Cardiac septum (tissue), 1 donor: Measurements from ENCODE around the gene TMPRSS11E. TPM values are rescaled to one million over a fixed set of nuclear protein-coding genes. Genes with fewer than 3 reads are reported as not detected.
"Not testable (repeated sequence)": the region's sequence is repeated elsewhere in the genome, so short reads cannot be mapped to it uniquely, and the experiment has no call there.

ENCODE experiments used
- DNase-seq: peaks from one replicate; pipeline ENCODE4 v3.0.0-alpha.2; 2020; ENCODE audit warnings: low spot score
- intact Hi-C: fragments of 100-400 bp; cut with DNase I; formaldehyde crosslinking; loops from one replicate; pipeline ENCODE4 v1.14.0; 2022
- total RNA-seq: library from RNA; stranded (reverse); fragmentation: NEBNext Ultra II Directional; extraction: Animal tissue kit (Norgen Biotek cat#: 25700); gene quantifications from one replicate; pipeline ENCODE4 v1.2.1, GENCODE V29; 2021
- donor health status: DM: no; HTN: no; CAD: no.

Gene TMPRSS11E
- total RNA-seq, 1 donor from 2014 or later = not detected

GRCh38 chr4:68522232-68522631 lies 75.0 kb downstream of the TMPRSS11E start:
- intact Hi-C loops, DNase-seq: not testable (repeated sequence)

- intact Hi-C loops = no loop called here
- DNase-seq = no peak
Measured at GRCh38 chr4:68535974-68536373, 88.7 kb downstream of the TMPRSS11E start.

- DNase-seq = no peak
- intact Hi-C loops = no loop called here
Measured at GRCh38 chr4:68536375-68536774, 89.1 kb downstream of the TMPRSS11E start.

GRCh38 chr4:68542742-68543141 lies 95.5 kb downstream of the TMPRSS11E start:
- DNase-seq = not testable (repeated sequence)

More at GRCh38 chr4:68542742-68543141, 95.5 kb downstream of the TMPRSS11E start:
- intact Hi-C loops = not testable (repeated sequence)

Other genes starting within 250 kb of the TMPRSS11E start
- gene TMPRSS11B, start 201.8 kb upstream of the TMPRSS11E start, total RNA-seq = not detected
- 56.5 TPM for gene YTHDC1, start 97.4 kb upstream of the TMPRSS11E start, total RNA-seq
- not detected for gene UGT2B17, start 128.9 kb downstream of the TMPRSS11E start, total RNA-seq
- gene UGT2B15, start 223.2 kb downstream of the TMPRSS11E start, total RNA-seq = not detected